Retina (tissue), 1 donor: ENCODE measurements around the gene LRP1.

Source experiments
- DNase-seq: peaks from one replicate; pipeline ENCODE4 v3.0.0-alpha.2; 2016

Gene LRP1

GRCh38 chr12:57229046-57229633, 100.9 kb downstream of the LRP1 start:
- no peak for DNase-seq

DNA sequence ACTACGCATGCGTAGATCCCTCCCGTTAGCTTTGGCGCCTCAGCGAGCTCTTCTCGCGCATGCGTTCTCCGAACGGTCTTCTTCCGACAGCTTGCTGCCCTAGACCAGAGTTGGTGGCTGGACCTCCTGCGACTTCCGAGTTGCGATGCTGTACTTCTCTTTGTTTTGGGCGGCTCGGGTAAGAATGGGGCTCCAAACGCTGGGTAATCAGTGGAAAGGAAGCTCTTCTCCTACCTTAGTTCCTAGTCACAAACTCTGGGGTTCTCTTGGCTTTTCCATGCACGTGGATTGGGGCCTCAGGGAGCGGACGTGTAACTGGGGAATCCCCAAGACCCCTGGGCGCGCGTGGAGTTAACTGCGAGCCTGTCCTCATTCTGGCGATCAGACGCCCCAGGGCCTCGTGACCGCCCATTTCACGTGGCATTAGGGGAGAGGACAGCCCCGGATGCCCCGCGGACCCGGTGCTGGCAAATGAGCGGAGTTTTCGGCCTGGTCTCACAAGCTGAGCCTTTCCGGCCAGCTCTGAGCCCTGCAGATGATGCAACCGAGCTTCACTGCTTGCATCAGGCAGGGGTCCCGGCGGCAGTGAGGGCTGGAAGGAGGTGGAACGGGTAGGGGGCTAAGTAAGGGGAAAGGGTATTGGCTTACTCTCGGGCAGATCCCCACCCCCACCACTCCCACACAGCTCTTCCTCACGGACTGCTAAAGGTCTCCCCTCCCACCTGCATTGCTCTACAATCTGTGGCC, 101.5 kb downstream of the LRP1 start, which contains the start of gene SHMT2:
TSS of gene SHMT2 (plus strand) at position 78 of the 747 bp plus-strand sequence. CDS start at position 146, 68 bp downstream.
- DNase-seq: peak; percentile 91

- DNase-seq: no peak
Measured at GRCh38 chr12:57230381-57231155, 102.3 kb downstream of the LRP1 start.

GRCh38 chr12:57231276-57232021, 103.2 kb downstream of the LRP1 start:
- no peak for DNase-seq

DNA sequence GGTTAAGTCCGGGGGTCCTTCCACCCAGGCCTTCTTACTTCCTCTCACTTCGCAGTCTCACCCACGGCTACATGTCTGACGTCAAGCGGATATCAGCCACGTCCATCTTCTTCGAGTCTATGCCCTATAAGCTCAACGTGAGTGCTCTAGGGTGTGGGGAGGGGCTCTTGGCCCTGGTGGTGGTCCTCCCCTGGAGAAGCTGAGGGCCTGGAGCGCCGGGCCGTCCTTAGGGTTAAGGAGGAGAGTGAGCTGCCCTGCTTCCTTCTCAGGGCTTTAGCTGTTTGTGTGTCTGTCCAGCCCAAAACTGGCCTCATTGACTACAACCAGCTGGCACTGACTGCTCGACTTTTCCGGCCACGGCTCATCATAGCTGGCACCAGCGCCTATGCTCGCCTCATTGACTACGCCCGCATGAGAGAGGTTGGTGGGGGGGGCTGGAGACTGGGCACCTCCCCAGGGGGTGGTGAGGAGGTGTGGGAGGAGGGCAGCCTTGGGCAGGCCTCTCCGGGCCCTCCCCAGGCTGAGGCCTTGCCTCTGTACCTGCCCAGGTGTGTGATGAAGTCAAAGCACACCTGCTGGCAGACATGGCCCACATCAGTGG, 104.0 kb downstream of the LRP1 start:
- DNase-seq: no peak

- DNase-seq: no peak
Measured at GRCh38 chr12:57233357-57234232, 105.3 kb downstream of the LRP1 start.

- no peak for DNase-seq
Measured at GRCh38 chr12:57234233-57234570, 105.9 kb downstream of the LRP1 start.

GRCh38 chr12:57234571-57235016, 106.3 kb downstream of the LRP1 start:
- no peak for DNase-seq

- peak; percentile 43 for DNase-seq
Measured at GRCh38 chr12:57235017-57235727, 106.9 kb downstream of the LRP1 start.

DNA sequence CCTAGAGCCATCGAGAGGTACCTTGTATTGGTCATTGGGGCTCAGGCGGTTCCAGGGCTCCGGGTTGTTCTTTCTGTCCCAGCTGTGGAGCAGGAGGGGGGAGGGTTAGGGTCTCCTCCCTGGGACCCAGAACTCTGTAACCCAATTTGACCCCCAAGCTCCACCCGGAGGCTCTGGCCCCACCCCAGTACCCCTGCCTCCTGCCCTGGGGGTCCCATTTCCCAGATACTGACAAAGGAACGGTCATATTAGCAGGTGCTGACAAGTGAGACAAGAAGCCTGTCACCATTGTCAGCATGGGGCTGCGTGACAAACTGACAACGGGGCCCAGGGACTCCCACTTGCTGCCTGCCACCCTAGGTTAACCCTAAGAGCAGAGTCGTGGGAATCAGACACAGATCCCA, 107.4 kb downstream of the LRP1 start:
- DNase-seq: peak; percentile 26

GRCh38 chr12:57236201-57236924, 108.1 kb downstream of the LRP1 start:
- peak; percentile 69 for DNase-seq

GRCh38 chr12:57236925-57237595, 108.8 kb downstream of the LRP1 start:
- DNase-seq: peak; percentile 39

DNA sequence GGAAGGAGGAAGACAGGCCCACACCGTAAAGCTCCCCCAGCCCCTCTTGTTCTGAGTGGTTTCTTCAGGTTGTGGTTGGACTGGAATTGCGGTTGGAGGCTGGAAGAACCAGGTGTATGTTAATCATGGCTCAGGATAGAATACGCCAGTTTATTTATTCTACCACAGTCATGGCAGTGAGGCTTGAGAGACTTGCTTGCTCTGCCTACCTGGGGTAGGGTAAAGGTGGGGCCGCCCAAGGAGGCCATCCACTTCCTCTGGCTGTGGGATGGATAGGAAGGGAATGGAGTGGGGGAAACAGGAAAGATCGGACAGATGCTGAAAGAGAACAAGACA, 109.3 kb downstream of the LRP1 start:
- peak; percentile 40 for DNase-seq

GRCh38 chr12:57237932-57238853, 109.9 kb downstream of the LRP1 start:
- DNase-seq: peak; percentile 77

DNA sequence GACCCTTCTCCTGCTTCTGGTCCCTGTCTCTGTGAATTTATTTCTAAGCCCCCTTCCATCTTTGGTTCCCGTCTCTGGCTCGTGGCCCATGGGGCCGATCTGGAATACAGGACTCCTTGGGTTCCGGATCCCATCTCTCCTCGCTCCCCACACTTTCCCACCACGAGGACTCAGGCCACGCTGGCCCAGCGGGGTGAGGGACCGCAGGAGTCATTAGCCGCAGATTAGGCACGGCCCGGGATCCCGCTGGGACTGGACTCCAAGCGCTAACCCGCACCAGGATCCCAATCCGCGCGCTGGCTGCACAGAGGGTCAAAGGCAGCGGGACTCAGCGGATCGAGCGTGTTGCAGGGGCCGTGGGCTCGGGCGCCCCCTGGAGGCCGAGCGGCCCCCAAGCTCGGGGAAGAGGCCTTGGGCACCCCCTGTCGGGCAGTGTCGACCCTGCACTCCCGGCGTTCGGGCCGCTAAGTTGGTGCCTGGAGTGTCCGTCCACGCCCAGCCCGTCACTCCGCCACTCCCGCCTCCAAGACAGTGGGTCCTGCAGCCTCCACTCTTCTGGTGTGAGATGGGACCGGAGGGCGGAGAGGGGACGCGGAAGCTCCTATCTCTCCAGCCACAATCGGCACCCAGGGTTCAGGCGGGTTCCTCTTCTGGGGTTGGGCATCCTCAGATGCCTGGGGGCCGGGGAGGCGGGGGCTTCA, 110.7 kb downstream of the LRP1 start:
- peak; percentile 99 for DNase-seq

DNA sequence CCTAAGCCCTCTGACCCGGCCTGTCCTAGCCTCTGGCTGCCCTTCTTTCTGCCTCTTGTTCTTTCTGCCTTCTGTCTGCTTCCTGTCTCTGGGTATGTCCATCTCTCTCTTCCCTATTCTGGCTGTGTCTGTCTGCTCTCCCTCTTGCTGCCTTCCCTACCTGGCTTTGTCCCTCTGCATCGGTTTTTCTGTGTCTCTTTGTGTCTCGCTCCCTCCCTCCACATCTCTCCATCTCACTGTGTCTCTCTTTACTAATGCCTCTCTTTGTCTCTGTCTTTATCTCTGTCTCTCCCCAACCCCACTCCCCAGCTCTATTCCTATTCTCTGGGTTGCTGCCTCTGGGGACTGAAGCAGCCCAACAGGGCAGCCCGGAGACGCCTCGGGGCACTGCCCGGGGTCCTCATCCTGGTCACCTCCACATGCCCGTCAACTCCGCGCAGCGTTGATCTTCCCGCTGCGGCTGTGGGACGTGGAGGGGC, 111.3 kb downstream of the LRP1 start:
- no peak for DNase-seq

GRCh38 chr12:57240066-57240921, 112.0 kb downstream of the LRP1 start:
- DNase-seq: peak; percentile 94
